ENCODE measurements around the gene C11orf87. TPM values are rescaled to one million over a fixed set of nuclear protein-coding genes. Genes with fewer than 3 reads are reported as not detected.

Gene C11orf87
- total RNA-seq, 4 donors from 2014 or later: not detected

DNA sequence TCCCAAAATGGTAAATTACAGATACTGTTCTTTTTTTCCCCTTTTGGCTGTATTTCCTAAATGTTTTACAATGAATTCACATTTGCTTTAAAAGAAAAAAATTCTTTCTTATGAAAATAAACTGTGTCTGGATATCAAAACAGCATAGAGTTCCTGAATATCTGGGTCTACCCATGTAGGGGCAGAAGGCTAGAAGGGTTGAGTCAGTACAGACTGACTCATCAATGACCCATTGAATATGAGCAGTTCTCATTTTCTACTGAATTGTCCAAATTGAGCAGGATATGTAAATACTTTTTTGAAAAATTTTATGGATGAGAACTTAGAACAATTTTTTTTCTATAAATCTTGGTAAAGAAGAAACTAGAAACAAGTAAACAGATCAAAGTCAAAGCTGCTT is 16.3 kb upstream of the C11orf87 start:
- DNase-seq (no peak), ATAC-seq (no peak)
- H3K36me3 ChIP-seq: no peaks in the 10 kb centered on the region
- no peaks in the 10 kb centered on the region for H3K9me3 ChIP-seq
- no peak overlapping the region for H3K4me3 ChIP-seq
- H3K4me1 ChIP-seq: no peaks in the 10 kb centered on the region
- in situ Hi-C loops (cut with MboI; ENCODE audit: low sequenced_read_pairs in 4 of 4): no loop called here
- intact Hi-C loops (cut with DNase I; ENCODE audit: low total_unique reads): no loop called here
- H3K27ac ChIP-seq: no peak overlapping the region
- TF ChIP-seq POLR2A (IDR thresholded peaks at IDR 0.05): no peak
- TF ChIP-seq, protein P1, sequence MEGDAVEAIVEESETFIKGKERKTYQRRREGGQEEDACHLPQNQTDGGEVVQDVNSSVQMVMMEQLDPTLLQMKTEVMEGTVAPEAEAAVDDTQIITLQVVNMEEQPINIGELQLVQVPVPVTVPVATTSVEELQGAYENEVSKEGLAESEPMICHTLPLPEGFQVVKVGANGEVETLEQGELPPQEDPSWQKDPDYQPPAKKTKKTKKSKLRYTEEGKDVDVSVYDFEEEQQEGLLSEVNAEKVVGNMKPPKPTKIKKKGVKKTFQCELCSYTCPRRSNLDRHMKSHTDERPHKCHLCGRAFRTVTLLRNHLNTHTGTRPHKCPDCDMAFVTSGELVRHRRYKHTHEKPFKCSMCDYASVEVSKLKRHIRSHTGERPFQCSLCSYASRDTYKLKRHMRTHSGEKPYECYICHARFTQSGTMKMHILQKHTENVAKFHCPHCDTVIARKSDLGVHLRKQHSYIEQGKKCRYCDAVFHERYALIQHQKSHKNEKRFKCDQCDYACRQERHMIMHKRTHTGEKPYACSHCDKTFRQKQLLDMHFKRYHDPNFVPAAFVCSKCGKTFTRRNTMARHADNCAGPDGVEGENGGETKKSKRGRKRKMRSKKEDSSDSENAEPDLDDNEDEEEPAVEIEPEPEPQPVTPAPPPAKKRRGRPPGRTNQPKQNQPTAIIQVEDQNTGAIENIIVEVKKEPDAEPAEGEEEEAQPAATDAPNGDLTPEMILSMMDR (IDR thresholded peaks at IDR 0.05 in 4 of 5, conservative IDR thresholded peaks at IDR 0.05 in 1 of 5): no peak
- H3K27me3 ChIP-seq: no peaks in the 10 kb centered on the region

DNA sequence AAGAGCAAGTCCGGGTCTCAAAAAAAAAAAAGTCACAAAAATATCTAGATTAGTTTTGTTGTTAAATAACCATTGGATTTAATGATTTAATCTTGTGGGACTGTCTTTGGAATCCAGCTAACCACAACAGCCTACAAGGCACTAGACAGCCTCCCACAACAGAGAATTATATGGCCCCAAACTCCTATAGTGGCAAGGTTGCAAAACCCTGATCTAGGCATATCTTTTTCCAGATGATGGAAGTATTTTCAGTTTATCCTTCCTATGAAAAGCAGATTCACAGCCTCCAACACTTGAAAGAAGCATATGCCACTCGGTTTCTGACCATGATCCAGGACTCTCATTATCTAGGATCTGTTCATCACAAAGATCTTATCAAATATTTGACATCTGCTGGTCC is 5.4 kb upstream of the C11orf87 start:
- intact Hi-C loops (cut with DNase I; ENCODE audit: low total_unique reads): no loop called here
- no peaks in the 10 kb centered on the region for H3K9me3 ChIP-seq
- peaks cover 0 to 3% (median 0%) of the 10 kb centered on the region in 3 donors for H3K27me3 ChIP-seq
- no peaks in the 10 kb centered on the region for H3K36me3 ChIP-seq
- H3K27ac ChIP-seq: no peak overlapping the region
- ATAC-seq: no peak
- H3K4me3 ChIP-seq: no peak overlapping the region
- no peak for DNase-seq
- no peaks in the 10 kb centered on the region for H3K4me1 ChIP-seq
- in situ Hi-C loops (cut with MboI; ENCODE audit: low sequenced_read_pairs in 4 of 4): no loop called here
- no peak for TF ChIP-seq POLR2A (IDR thresholded peaks at IDR 0.05)
- TF ChIP-seq, protein P1 (IDR thresholded peaks at IDR 0.05 in 4 of 5, conservative IDR thresholded peaks at IDR 0.05 in 1 of 5): no peak

DNA sequence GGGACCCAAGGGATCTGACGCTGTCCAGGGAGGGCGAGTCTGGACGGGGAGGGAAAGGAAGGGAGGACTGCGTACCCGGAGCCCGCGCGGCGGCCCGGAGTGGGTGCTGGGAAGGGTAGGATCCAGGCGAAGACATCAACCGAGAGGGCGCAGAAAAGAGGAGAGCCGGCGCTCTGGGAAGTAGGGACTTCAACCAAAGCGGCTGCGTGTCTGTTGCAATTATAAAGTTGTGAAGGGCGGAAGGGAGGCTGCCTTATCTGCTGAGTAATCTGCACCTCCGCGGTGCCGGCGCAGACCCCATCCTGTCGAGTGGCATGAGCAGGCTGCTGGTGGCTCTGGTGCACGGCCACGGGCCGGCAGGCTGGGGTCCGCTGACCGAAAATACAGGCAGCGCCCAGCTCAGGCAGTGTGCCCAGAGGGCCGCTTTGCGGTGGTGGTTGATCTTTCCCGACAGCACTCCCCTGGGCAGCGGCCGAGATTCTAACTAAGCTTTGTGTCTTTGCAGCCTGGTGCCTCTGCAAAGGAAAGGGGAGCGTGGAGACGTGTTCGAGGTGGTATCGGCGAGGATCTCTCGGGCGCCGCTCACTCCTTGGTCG is 978 bp downstream of the C11orf87 start:
- peaks cover 24 to 42% (median 31%) of the 10 kb centered on the region in 3 donors for H3K27me3 ChIP-seq
- intact Hi-C loops (cut with DNase I; ENCODE audit: low total_unique reads) (no loop called here), in situ Hi-C loops (cut with MboI; ENCODE audit: low sequenced_read_pairs in 4 of 4) (no loop called here)
- peak overlapping the region; percentile 17 to 50 (median 34) for H3K4me3 ChIP-seq
- no peaks in the 10 kb centered on the region for H3K36me3 ChIP-seq
- peaks cover 5 to 6% of the 10 kb centered on the region in 2 donors for H3K4me1 ChIP-seq
- ATAC-seq (no peak), DNase-seq (no peak)
- no peak overlapping the region for H3K27ac ChIP-seq
- H3K9me3 ChIP-seq: no peaks in the 10 kb centered on the region
- TF ChIP-seq, protein P1 (IDR thresholded peaks at IDR 0.05 in 4 of 5, conservative IDR thresholded peaks at IDR 0.05 in 1 of 5): no peak
- TF ChIP-seq POLR2A (IDR thresholded peaks at IDR 0.05): no peak

DNA sequence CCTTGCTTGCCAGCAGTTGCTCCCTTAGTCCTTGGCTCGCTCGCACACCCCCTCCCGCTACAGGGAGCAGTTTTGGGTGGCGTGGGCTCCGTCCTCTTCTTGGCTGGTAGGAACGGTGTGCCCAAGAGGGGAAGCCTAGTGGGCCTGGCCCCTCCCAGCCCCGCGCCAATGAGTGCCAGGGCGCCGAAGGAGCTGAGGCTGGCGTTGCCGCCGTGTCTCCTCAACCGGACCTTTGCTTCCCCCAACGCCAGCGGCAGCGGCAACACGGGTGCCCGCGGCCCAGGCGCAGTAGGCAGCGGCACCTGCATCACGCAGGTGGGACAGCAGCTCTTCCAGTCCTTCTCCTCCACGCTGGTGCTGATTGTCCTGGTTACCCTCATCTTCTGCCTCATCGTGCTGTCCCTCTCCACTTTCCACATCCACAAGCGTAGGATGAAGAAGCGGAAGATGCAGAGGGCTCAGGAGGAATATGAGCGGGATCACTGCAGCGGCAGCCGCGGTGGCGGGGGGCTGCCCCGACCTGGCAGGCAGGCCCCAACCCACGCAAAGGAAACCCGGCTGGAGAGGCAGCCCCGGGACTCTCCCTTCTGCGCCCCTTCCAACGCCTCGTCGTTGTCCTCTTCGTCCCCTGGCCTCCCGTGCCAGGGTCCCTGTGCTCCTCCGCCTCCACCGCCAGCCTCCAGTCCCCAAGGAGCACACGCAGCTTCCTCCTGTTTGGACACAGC is 1.6 kb downstream of the C11orf87 start:
- intact Hi-C loops (cut with DNase I; ENCODE audit: low total_unique reads) (no loop called here), in situ Hi-C loops (cut with MboI; ENCODE audit: low sequenced_read_pairs in 4 of 4) (no loop called here)
- no peaks in the 10 kb centered on the region for H3K36me3 ChIP-seq
- no peaks in the 10 kb centered on the region for H3K9me3 ChIP-seq
- peaks cover 24 to 42% (median 31%) of the 10 kb centered on the region in 3 donors for H3K27me3 ChIP-seq
- H3K4me1 ChIP-seq: peaks cover 5 to 6% of the 10 kb centered on the region in 2 donors
- ATAC-seq (no peak), DNase-seq (no peak)
- H3K4me3 ChIP-seq: peak overlapping the region; percentile 17 to 50 (median 34)
- TF ChIP-seq, protein P1 (IDR thresholded peaks at IDR 0.05 in 4 of 5, conservative IDR thresholded peaks at IDR 0.05 in 1 of 5): no peak
- no peak for TF ChIP-seq POLR2A (IDR thresholded peaks at IDR 0.05)
- H3K27ac ChIP-seq: no peak overlapping the region

All from gastrocnemius medialis (tissue), 4 donors.